ENCODE results near the gene IL17REL.

The IL17REL gene

DNA sequence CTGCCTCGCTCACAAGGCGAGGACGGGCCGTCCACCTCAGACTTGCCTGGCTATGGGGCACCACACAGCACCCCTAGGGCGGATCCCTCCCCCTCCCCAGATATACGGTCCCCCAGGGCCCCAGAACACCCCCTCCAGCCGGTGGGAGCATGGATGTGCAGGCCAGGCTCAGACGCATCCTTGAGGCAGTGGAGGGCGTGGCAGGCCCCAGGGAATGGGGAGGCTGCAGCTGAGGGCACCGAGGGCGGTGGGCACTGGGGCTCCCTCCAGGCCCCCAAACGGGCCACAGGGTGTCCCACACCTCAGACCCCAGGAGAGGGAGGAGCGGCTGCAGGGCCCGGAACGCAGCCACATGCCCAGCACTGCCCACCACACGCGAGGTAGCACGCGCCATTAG lies 33.5 kb upstream of the IL17REL start:
- DNase-seq (ENCODE audit: low spot score), result no peak

DNA sequence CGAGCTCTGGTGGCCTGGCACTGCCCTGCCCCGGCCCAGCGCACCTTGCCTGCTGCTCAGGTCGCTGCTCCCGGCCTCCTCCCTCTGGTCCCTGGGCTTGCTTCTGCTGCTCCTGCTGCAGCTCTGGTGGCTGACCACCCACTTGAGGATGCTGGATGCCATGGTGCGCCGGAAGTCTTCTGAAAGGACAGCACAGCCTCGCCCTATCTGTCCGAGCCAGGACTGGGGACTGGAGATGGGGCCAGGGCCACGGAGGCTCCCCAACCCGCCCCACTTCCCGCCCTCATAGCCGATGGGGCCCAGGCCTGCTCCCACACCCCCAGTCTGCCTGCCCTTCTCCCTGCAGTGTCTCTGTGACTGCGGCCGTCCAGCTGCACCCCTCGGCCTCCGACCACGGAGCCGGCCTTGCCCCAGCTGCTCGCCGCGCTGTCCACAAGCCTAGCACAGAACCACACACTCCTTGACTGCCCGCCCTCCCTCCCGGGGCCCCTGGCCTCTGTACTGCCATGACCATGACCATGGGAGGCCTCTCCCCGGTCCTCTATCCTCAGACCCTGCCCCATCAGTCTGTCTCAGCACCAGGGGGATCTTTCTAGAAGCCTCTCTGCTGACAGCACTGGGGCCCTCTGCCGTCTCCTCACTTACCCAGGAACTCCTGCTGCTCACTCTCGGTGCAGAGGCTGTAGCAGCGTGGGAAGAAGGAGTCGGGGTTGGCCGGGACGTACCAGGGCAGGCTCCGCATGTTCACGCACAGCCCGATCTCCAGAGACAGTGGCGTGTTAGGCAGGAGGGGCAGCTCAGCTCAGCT lies 32.9 kb upstream of the IL17REL start:
- no peak for DNase-seq (ENCODE audit: low spot score)

DNA sequence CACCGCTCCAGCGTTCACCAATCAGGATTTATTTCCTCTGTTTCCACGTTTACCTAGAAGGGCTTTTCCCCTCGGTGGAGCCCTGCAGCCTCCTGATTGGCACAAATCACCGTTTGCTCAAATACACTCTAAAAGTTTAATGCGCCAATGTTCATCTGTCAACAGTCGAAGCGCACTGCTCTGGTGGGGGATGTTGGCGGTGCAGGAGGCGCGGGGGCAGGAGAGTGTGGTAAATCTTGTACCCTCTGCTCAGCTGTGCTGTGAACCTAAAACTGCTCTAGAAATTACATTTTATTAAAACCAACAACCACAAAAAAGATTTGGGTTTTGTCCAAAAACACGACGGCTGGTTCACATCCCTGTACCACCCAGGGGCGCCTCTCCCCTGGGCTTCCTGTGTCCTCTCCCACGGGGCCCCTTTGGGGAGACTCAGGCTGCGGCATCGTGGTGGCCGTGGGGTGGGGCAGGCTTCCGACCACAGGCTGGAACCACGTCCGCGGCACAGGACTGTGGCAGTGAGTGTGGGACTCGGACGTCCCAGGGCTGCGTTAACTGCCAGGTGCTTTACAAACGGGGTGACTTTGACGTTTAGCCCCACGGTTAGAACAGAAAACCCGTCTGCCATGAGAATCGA lies 32.0 kb upstream of the IL17REL start:
- DNase-seq (ENCODE audit: low spot score), result no peak

DNA sequence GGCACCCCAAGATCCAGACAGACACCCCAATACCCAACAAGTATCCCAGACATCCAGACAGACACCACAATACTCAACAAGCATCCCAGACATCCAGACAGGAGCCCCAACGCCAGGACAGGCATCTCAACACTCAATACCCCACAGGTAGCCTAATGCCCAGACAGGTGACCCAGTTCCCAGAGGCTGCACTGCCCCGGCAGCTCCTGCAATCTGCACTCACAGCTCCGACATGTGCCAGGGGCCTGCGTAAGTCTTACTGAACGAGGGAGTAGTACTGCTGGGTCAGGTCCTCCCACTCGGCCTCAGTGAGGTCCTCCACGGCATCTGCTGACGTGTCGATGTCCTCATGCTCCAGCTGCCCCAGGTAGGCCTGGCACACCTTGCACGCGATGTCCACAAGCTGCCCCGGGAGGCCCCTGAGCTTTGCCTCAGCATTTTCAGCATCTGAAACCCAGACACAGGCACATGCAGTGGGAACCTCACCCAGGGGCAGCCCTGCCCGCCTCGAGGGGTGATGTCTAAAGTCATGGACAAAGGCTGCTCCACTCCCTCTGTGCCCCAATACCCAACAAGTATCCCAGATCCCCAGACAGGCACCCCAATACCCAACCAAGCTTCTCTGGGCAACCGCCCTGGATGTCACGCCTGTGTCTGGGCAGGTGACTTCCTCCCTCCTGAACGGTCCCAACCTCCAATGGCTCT lies 28.9 kb upstream of the IL17REL start:
- DNase-seq (ENCODE audit: low spot score), result no peak

DNA sequence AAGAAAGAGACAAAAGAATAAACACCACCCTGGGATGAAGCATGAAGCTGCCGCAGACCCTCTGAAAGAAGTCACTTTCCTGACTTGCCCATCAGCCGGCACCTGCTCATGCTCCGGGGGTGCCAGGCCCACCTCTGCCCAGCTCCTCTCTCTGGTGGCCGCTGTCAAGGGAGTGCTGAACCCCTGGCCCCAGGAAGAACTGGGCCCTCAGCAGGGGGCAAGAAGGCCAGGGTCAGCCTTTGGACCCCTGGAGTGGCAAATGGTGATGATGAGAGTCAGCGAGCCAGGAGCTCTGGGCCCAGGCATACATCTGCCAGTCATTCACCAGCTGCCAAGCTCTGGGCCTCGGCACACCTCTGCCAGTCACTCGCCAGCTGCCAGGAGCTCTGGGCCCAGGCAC lies 28.2 kb upstream of the IL17REL start:
- no peak for DNase-seq (ENCODE audit: low spot score)

DNA sequence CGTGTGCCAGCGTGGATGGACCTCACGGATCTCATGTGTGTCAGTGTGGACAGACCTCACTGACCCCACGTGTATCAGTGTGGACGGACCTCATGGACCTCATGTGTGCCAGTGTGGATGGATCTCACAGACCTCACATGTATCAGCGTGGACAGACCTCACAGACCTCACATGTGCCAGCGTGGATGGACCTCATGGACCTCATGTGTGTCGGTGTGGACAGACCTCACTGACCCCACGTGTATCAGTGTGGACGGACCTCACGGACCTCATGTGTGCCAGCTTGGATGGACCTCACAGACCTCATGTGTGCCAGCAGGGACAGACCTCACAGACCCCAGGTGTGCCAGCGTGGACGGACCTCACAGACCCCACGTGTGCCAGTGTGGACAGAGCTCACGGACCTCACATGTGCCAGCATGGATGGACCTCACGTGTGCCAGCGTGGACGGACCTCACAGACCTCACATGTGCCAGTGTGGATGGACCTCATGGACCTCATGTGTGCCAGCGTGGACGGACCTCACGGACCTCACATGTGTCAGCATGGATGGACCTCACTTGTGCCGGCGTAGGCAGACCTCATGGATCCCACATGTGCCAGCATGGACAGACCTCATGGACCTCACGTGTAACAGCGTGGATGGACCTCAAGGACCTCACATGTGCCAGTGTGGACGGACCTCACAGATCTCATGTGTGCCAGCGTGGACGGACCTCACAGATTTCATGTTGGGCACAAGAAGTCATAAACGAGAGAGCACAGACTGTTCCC lies 27.3 kb upstream of the IL17REL start:
- DNase-seq (ENCODE audit: low spot score), result no peak

DNA sequence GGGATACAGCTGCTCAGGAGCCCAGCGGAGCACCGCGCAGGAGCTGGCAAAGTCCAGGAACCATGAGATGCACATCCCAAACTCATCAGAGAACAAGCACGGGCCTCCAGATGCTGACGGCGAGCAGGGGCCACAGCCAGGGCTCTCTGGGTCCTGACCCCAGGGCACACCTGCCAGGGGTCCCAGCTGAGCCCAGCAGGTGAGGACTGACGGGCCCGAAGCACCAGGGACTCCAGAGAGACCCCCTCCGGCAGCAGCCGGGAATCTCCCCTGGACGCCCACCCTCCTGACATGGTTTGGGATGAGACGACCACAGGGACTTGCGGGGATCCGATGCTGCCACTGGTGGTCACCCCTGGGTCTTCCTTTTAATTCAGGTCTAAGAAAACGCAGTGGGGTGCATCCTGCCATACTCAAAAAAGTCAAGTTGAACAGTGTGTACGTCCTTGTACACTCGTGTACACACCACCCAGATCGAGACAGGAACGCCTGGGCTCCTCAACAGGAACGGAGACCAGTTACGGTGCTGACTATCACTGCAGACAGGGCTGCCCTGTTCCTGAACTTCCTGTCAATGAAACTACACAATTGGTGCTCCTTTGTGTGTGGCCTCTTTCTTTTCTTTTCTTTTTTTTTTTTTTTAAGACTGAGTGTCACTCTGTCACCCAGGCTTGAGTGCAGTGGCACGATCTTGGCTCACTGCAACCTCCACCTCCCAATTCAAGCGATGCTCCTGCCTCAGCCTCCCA lies 23.6 kb upstream of the IL17REL start:
- no peak for DNase-seq (ENCODE audit: low spot score)

DNA sequence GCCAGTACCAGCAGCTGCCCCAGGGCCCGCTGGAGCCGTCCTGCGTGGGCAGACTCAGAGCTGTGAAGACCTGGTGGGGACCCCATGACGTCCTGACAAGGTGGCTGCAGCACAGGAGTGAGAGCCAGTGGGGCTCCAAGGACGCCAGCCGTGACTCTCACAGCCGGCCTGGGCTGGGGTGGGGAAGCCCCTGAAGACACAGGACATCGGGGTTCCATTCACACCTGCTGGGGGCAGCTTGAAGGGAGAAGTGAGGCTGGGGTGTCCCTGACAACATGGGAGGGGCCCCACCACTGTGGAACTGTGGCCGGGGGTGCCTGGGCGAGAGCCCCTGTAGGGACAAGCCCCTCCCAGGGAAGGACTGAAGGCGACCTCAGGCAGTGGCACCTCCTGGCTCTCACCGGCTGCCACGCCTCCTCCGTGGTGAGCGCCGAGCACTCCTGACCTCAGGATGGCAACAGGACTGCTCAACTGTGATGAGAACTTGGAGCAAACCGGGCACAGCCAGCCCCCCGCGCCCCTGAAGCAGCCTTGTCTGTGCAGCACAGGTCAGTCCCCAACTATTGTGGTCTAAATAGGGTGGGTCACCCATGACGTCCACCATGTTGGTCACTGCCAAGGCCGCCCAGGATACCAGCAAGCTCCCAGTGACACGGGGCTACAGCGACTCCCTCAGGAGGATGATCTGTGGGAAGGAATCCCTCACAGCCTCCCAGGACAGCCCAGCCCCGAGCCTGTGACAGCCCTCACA lies 22.7 kb upstream of the IL17REL start:
- no peak for DNase-seq (ENCODE audit: low spot score)

DNA sequence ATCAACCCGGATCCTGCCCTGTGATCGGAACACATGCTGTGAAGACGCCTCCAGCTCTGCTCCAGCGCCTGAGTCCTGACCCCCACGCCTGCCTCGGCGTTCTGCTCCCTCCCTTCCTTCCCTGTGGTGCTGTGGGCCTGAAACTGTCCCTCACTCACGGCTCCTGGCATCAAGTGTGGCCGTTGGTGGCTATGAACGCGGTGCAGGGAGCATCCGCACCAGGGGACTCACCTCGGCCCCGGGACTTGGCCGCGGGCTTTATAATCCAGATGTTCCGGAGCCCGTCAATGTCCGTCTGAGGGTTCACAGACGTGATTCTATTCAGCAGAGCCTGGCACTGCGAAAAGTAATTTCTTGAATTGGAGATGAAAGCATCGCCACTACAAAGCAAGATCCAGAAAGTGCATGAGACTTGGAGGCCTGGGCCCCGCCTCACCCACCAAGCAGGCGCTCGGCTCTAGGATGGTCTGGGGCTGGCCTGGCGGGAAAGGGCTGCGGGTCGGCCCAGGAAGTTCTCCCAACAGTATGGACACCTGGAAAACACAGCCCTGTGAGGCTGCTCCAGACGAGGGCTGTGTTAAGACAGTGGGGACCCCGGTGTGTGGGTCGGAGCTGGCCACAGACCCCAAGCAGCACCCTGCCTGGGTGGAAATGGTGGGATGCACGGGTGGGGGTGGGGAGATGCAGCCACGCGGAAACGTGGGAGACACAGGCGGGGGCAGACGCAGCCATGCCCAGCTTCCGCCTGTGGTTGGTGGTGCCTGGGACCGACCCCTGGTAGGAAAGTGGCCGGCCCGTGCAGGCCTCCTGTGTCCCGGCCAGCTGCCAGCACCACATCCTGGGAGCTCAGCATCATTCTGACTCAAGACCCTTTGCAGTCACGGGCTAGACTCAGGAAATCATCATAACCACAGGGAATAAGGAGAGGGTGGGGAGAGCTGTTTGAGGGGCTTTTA lies 21.8 kb upstream of the IL17REL start:
- DNase-seq (ENCODE audit: low spot score), result no peak

DNA sequence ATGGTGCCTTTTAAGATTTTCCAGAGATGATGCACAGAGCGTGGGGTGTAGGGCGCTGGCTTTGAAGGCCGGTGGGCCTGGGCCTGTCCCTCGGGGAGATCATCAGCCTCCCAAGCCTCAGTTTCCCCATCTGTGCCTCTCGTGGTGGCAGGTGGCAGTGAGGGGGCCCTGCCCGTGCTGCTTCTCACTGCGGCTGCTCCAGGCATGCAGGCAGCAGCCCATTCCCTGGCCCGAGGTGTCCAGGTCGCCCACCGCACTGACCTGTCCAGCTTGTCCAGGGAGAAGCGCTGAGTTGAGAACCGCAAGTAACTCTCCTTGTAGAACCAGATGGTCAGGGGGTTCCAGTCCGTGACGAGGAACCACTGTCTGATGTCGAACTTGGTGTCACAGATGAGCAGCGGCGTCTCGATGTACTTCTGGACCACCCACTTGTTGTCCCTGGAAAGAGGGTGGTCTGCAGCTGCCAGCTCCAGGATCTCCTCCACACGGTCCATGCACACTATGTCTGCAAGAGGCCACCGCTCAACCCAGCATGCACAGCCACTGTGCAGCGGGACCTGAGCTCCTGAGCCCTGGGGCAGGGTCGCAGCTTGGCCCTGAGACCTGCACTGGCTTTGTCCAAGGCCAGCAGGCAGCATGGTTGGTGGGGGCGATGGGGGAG lies 20.5 kb upstream of the IL17REL start:
- no peak for DNase-seq (ENCODE audit: low spot score)

DNA sequence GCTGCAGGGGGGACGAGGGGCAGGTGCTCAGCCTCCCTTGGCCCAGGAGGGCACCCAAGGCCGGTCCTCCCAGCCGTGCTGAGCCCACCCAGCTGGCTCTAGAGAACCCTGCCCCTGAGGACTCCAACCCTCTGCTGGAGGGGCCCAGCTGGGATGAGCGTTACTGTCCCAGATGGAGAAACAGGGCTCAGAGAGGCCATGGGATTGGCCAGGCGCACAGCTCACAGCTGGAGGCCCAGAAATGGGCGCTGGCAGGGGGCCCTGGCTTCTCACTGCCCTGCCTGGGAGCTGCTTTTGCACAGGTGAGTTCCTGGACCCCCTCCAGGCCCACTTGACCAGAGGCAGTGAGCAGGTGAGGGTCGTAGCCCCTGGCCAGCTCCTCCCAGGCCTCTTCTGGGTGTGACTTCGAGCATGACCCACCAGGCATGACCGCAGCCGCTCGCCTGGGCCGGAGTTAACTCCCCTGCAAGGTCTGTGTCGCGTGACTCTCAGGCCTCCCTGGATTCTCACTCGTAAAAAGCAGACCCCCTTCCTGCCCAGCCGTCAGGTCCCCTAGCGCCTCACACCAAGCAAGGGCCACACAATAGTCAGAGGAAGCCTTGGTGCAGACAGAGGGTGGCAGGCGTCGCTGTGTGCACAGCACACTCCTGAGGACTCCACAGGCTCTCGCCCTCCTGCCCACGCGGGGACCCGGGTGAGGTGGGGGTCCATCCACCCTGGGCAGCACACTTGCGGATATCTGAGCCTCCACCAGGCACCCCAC lies 19.7 kb upstream of the IL17REL start:
- no peak for DNase-seq (ENCODE audit: low spot score)

DNA sequence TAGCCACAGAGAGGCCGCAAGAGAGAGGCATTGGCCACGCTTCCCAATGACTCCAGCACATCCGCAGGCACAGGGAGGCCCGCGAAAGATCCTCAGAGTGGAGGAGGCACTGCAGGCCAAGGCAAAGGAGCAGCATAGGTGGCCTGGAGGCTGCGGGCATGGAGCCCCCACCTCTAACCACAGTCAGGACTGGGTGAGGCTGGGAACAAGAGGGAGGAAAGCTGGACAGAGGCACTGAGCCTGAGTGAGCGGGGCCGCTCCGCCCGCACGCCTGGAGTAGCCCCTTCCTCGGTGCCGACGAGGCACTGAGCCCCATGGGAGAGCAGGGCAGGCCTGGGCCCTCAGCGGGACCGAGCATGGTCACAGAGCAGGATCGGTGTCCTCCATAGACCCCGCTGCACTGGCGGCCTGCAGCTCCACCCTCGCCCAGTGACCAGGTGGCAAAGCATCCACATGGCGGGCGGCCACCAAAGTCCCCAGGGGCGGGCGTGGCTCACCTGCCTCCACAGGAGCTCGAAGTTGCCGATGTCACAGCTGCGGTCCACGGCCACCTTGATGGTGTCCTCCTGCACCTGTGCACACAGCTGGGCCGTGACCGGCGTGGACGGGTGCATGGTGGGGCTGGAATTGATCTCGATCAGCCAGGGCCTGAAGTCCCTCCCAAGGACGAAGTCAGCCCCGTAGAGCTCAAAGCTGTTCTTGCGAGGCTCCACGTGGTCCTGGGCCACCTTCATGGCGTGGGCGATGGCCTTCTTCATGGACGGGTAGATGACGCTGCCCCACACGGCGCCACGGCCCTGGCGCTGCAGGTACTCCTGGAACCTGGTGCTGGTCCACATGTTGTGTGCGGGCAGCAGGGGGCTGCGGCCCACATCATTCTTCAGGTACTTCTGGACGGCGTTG lies 18.9 kb upstream of the IL17REL start:
- no peak for DNase-seq (ENCODE audit: low spot score)

DNA sequence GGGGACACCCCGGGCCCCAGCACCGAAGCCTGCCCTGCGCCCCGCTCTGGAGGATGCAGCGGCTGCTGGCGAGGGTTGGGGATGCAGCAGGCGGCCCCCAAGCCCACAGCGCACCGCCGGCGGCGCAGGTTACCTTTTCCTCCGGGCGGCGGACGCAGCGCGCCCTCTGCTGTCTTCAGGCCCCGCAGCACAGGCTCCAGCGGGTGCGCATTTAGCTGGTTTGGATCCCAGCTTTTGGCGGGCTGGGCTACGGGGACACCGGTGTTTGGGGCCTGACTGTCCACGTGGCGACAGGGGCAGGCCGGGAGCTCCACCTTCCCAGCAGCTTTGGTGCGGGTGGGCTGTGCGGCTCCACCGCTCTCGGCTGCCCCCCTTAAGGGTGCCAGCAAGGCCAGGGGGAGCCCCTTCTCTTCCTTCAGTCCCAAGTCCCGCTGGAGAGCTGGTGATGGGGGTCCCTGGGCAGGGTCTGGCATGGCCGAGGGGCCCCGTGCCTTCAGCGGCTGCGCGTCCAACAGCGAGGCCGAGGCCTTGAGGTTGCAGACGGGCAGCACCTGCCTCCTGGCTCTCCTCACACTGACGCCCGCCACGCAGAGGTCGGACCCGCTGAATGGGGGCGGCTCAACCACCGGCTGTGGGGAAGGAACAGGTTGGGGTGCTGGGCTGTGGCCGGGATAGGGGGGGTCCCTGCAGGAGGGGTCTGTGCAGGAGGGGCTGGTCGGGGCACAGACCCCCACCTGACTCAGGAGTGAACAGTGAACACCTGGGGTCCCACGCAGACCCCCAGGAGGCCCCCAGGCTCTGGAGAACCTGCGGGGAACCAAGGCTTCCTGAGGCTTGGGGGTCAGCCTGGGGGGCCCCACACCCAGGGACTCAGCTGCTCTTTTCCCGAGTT lies 18.0 kb upstream of the IL17REL start:
- peak; percentile 94 for DNase-seq (ENCODE audit: low spot score)

DNA sequence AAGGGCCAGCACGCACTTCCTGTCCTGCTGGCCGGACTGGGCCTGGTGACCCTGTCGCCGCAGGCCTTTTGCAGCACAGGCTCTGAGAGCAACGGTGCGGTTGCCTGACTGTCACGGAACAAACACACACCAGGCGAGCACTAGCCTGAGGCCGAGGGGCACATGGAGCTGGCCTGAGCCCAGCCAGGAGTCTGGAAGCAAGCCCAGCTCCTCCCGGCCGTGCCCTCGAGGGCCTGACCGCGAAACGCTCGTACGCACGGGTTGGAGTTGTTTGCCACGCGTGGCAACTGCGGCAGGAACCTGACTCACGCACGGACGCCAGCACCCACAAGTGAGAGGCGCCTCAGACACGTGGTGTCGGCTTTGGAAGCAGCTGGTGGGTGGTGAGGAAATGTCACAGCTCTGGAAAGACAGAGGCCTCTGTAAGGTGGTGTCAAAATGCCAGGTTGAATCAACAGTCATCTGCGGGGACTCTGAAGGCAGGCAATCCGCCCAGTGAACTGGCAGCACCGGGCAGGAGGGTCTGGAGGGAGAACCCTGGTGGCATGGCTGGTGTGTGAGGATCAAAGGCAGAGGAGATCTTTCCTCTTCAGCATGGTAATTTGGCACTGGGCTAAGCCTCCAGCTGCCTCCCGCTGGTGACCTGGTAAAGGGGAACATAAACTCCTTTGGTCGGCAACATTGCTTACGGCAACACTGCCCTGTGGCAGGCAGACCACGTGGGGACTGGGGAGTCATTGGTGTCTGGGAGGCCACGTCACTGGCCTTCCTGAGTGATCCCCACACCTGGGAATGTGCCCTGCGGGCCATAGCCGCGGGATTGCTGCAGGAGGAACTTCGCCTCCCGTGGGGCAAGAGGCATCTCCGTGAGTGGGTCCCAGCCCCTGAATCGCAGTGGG lies 15.3 kb upstream of the IL17REL start:
- DNase-seq (ENCODE audit: low spot score), result no peak

DNA sequence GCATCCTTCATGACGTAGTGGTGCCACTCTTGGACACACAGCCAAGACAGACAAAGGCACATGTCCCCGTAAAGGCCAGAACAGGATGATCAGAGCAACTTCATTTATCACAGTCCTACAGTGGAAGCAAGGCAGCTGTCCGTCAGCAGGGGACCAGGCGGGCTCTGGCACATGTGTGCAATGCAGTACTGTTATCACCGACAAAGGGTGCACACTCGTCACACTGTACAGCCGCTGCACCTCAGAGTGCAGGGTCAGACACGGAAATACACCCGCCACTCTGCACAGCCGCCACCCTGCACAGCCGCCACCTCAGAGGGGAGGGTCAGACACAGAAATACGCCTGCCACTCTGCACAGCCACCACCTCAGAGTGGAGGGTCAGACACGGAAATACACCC lies 13.4 kb upstream of the IL17REL start:
- DNase-seq (ENCODE audit: low spot score), result no peak

Measured in AG20443 (cell line).